H1 (cell line): Measurements from ENCODE around the gene ZNF219. TPM values are rescaled to one million over a fixed set of nuclear protein-coding genes. Genes with fewer than 3 reads are reported as not detected.

Source experiments
- CTCF ChIA-PET: fragments of 300-600 bp; sonication (Branson Sonifier 250); formaldehyde crosslinking; loops from one replicate; lab custom pipeline; 2021; ENCODE audit not compliant: partially characterized antibody; lab: Charles Lee
- POLR2A ChIA-PET: fragments of 300-600 bp; sonication (Branson Sonifier 250); formaldehyde crosslinking; loops from one replicate; lab custom pipeline; 2021; ENCODE audit warnings: inconsistent platforms; ENCODE audit not compliant: partially characterized antibody; lab: Charles Lee
- DNase-seq, 2 experiments: peaks; one replicate each; pipeline versions ENCODE4 v3.0.0 to v3.0.0-alpha.2; 2010 to 2022; ENCODE audit warnings: low spot score in 2 of 2, low read depth in 1 of 2, mixed read lengths in 1 of 2
- FAIRE-seq: peaks from 2 replicates; lab custom pipeline; 2011; peaks lifted over from hg19 to GRCh38; lab: Jason Lieb, UNC
- H2AFZ ChIP-seq: 2 replicates; pipeline ENCODE4 v1.8.1; 2012; ENCODE audit warnings: low read length, inconsistent platforms
- H2AK5ac ChIP-seq: 2 replicates; pipeline ENCODE4 v1.6.1; 2013; ENCODE audit warnings: low read depth, low read length
- H2BK120ac ChIP-seq: replicated peaks from 2 replicates; pipeline ENCODE3; 2013; ENCODE audit warnings: low read depth, low read length, inconsistent platforms
- H2BK12ac ChIP-seq: 2 replicates; pipeline ENCODE4 v1.6.1; 2013; ENCODE audit warnings: low read depth, low read length
- H2BK15ac ChIP-seq: 2 replicates; pipeline ENCODE4 v1.6.1; 2013; ENCODE audit warnings: low read length
- H2BK20ac ChIP-seq: 2 replicates; pipeline ENCODE4 v1.6.1; 2013; ENCODE audit warnings: low read length
- H2BK5ac ChIP-seq: 2 replicates; pipeline ENCODE4 v1.6.1; 2013; ENCODE audit warnings: low read depth, low read length
- H3K14ac ChIP-seq: 2 replicates; pipeline ENCODE4 v1.6.1; 2013; ENCODE audit warnings: inconsistent platforms; ENCODE audit not compliant: insufficient read length
- H3K18ac ChIP-seq: 2 replicates; pipeline ENCODE4 v1.6.1; 2013; ENCODE audit warnings: low read length; ENCODE audit errors: extremely low read depth
- H3K23ac ChIP-seq: 2 replicates; pipeline ENCODE4 v1.6.1; 2013; ENCODE audit warnings: inconsistent platforms; ENCODE audit not compliant: insufficient read length
- H3K23me2 ChIP-seq: 2 replicates; pipeline ENCODE4 v1.6.1; 2013; ENCODE audit warnings: low read depth, low read length
- H3K27ac ChIP-seq: 2 replicates; pipeline ENCODE4 v1.6.1; 2011; ENCODE audit warnings: low read depth, low read length, inconsistent platforms
- H3K27me3 ChIP-seq, 4 experiments: replicated peaks in 1 of 4; 1 replicate in 1 of 4; 2 replicates in 3 of 4; pipeline versions ENCODE4 v1.6.1 to v1.8.1; 2011 to 2013; ENCODE audit warnings: low read length in 3 of 4, mild to moderate bottlenecking in 3 of 4, inconsistent platforms in 2 of 4, mixed read lengths in 2 of 4, moderate library complexity in 1 of 4; ENCODE audit not compliant: control insufficient read depth in 3 of 4, insufficient read depth in 3 of 4; ENCODE audit errors: extremely low read depth in 1 of 4
- H3K36me3 ChIP-seq, 4 experiments: 2 replicates each; pipeline versions ENCODE4 v1.6.1 to v1.8.1; 2011 to 2013; ENCODE audit warnings: mild to moderate bottlenecking in 4 of 4, low read length in 3 of 4, moderate library complexity in 2 of 4, control low read depth in 1 of 4, inconsistent platforms in 1 of 4; ENCODE audit not compliant: insufficient read depth in 4 of 4, control insufficient read depth in 2 of 4
- H3K4ac ChIP-seq: replicated peaks from 2 replicates; pipeline ENCODE3; 2013; ENCODE audit warnings: low read length, low read depth, mixed read lengths, inconsistent platforms; ENCODE audit not compliant: insufficient read length
- H3K4me1 ChIP-seq, 4 experiments: replicated peaks in 1 of 4; 1 replicate in 1 of 4; 2 replicates in 3 of 4; pipeline versions ENCODE4 v1.6.1 to v1.8.1; 2011 to 2013; ENCODE audit warnings: low read length in 3 of 4, inconsistent platforms in 2 of 4, mixed read lengths in 1 of 4; ENCODE audit not compliant: insufficient read depth in 4 of 4, control insufficient read depth in 3 of 4
- H3K4me2 ChIP-seq, 2 experiments: 2 replicates each; pipeline versions ENCODE4 v1.6.1 to v1.8.1; 2011 to 2013; ENCODE audit warnings: low read depth in 2 of 2, low read length in 2 of 2, control low read depth in 1 of 2, inconsistent platforms in 1 of 2, mild to moderate bottlenecking in 1 of 2; ENCODE audit not compliant: insufficient read depth in 1 of 2
- H3K4me3 ChIP-seq, 4 experiments: fragments of 200-600, 300-600 bp in 1 of 4; sonication (generic), shearing (Covaris generic), sonication (Bioruptor Twin) in 1 of 4; 2 replicates each; pipeline versions ENCODE4 v1.5.1 to v1.8.1; 2011 to 2016; ENCODE audit warnings: low read length in 4 of 4, low read depth in 3 of 4, control low read depth in 2 of 4, inconsistent platforms in 2 of 4, mild to moderate bottlenecking in 2 of 4, mixed read lengths in 1 of 4, moderate library complexity in 1 of 4; ENCODE audit not compliant: insufficient read depth in 2 of 4; ENCODE audit errors: extremely low read depth in 1 of 4
- H3K56ac ChIP-seq: replicated peaks from 2 replicates; pipeline ENCODE3; 2013; ENCODE audit warnings: low read depth, mild to moderate bottlenecking, mixed read lengths, low read length, inconsistent platforms; ENCODE audit not compliant: insufficient read length
- H3K79me1 ChIP-seq: 2 replicates; pipeline ENCODE4 v1.6.1; 2013; ENCODE audit warnings: low read depth, low read length, control low read depth
- H3K79me2 ChIP-seq, 2 experiments: 2 replicates each; pipeline versions ENCODE4 v1.6.1 to v1.8.1; 2012 to 2013; ENCODE audit warnings: low read length in 2 of 2, mild to moderate bottlenecking in 2 of 2, inconsistent platforms in 1 of 2; ENCODE audit not compliant: insufficient read depth in 2 of 2, control insufficient read depth in 1 of 2
- H3K9ac ChIP-seq, 4 experiments: replicated peaks in 1 of 4; 1 replicate in 1 of 4; 2 replicates in 3 of 4; pipeline versions ENCODE4 v1.6.1 to v1.8.1; 2011 to 2013; ENCODE audit warnings: low read depth in 3 of 4, low read length in 3 of 4, control low read depth in 2 of 4, mild to moderate bottlenecking in 2 of 4, moderate library complexity in 2 of 4, inconsistent platforms in 1 of 4; ENCODE audit errors: extremely low read depth in 1 of 4
- H3K9me3 ChIP-seq, 2 experiments: 2 replicates each; pipeline versions ENCODE4 v1.6.1 to v1.8.1; 2012 to 2013; ENCODE audit warnings: mild to moderate bottlenecking in 2 of 2, moderate library complexity in 2 of 2, control low read depth in 1 of 2, inconsistent platforms in 1 of 2, low read depth in 1 of 2, low read length in 1 of 2, mixed read lengths in 1 of 2; ENCODE audit not compliant: insufficient read depth in 2 of 2
- H4K20me1 ChIP-seq, 2 experiments: replicated peaks in 1 of 2; 2 replicates each; pipeline versions ENCODE3 to v1.8.1; 2011 to 2013; ENCODE audit warnings: inconsistent platforms in 2 of 2, low read length in 2 of 2, mild to moderate bottlenecking in 1 of 2; ENCODE audit not compliant: insufficient read depth in 2 of 2, control insufficient read depth in 1 of 2
- H4K5ac ChIP-seq: 2 replicates; pipeline ENCODE4 v1.6.1; 2013; ENCODE audit warnings: low read length, low read depth, mixed read lengths, inconsistent platforms; ENCODE audit not compliant: insufficient read length
- H4K8ac ChIP-seq: 2 replicates; pipeline ENCODE4 v1.8.0; 2013; ENCODE audit warnings: mild to moderate bottlenecking, moderate library complexity, low read length, inconsistent platforms; ENCODE audit not compliant: insufficient read depth; ENCODE audit errors: extremely low read depth
- H4K91ac ChIP-seq: replicated peaks from 2 replicates; pipeline ENCODE3; 2013; ENCODE audit warnings: low read length, mixed read lengths, inconsistent platforms; ENCODE audit not compliant: insufficient read length
- RBBP5 ChIP-seq: IDR thresholded peaks from 2 replicates; pipeline ENCODE4 v1.7.1; 2012; ENCODE audit warnings: low read depth, mild to moderate bottlenecking, inconsistent platforms, low read length, moderate library complexity, borderline replicate concordance
- YY1 ChIP-seq: IDR thresholded peaks from 2 replicates; pipeline ENCODE4 v1.6.1; 2011; ENCODE audit warnings: low read depth, mild to moderate bottlenecking, low read length
- WGBS, 2 experiments: shearing (Covaris generic) in 1 of 2; methylation state at CpG; one replicate each; pipeline versions ENCODE4 v1.1.6 to v1.1.7; 2013 to 2015; ENCODE audit warnings: low lambda C conversion rate in 2 of 2, mixed read lengths in 2 of 2, inconsistent platforms in 1 of 2, low coverage in 1 of 2, missing lambda C conversion rate in 1 of 2; ENCODE audit not compliant: insufficient replicate concordance in 2 of 2, insufficient coverage in 1 of 2, insufficient read length in 1 of 2; ENCODE audit errors: extremely low coverage in 1 of 2, missing lambda C conversion rate in 1 of 2; 5-methylcytosine and 5-hydroxymethylcytosine counted together
- polyA plus RNA-seq, 7 experiments: library from polyadenylated mRNA; depleted of rRNA in 3 of 7; stranded (reverse) in 5 of 7; unstranded in 2 of 7; fragments of >200 nt in 5 of 7; fragments of 200-250 nt in 2 of 7; gene quantifications; 1 replicate in 5 of 7; 2 replicates in 1 of 7; 4 replicates in 1 of 7; pipeline versions ENCODE4 v1.2.1 to v1.2.3, GENCODE V29; 2011 to 2013; ENCODE audit warnings: missing spikeins in 2 of 7, mixed read lengths in 2 of 7
- total RNA-seq: library from RNA; stranded (reverse); fragmentation: NEBNext Ultra II Directional; extraction: Animal tissue kit (Norgen Biotek cat#: 25700); gene quantifications from 2 replicates; pipeline ENCODE4 v1.2.1, GENCODE V29; 2021

ZNF219 gene
- total and polyA plus RNA-seq, 2 of the 8 experiments (the other 6 are each of a cell fraction or from before 2014, with no cell fraction given), result 113 to 160 TPM

DNA sequence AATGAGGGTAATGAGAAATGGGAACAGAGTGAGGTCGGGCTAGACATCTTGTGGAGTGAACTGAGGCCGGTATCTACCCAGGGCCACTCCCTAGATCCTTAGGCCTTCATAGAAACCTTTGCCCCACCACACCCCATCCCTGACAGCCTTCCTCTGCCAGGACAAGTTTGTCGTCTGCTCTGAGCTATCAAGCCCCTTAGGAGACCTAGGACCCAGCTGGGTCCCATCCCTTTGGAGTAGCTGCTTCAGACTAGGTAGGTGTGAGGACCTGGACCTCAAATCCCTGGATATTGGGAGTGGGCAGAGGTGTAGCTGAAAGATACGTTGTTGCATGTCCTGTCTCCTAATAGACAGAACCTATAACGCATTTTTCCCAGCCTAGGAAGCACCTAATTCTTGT lies 2.5 kb upstream of the ZNF219 start, which contains the start of gene TMEM253:
Gene TMEM253, plus strand, starts transcription at position 136 of the 400 bp plus-strand sequence. CDS start 278 bp downstream, outside the sequence.
- no peak for FAIRE-seq
- no peak for TF ChIP-seq RBBP5
- TF ChIP-seq YY1, result no peak

More for the DNA sequence above, 2.5 kb upstream of the ZNF219 start, which contains the start of gene TMEM253:
- Histone ChIP-seq H3K18ac (no peak within 1 kb of the TSS), H2BK20ac (no peak within 1 kb of the TSS), H2AK5ac (no peak within 1 kb of the TSS), H4K20me1 (no peaks in the 10 kb centered on the region), H3K9me3 (no peaks in the 10 kb centered on the region), H3K79me1 (no peaks in the 10 kb centered on the region; the same call in 1 of the 2 replicates), H3K9ac (no peak within 1 kb of the TSS), H3K56ac (no peak within 1 kb of the TSS), H3K79me2 (peaks cover 4 to 48% of the 10 kb centered on the region in 2 experiments), H3K23ac (no peak within 1 kb of the TSS), H3K4ac (no peak within 1 kb of the TSS), H3K27me3 (no peaks in the 10 kb centered on the region), H4K8ac (no peak within 1 kb of the TSS; the same call in 1 of the 2 replicates), H3K27ac (no peak within 1 kb of the TSS), H3K23me2 (peaks cover 13% of the 10 kb centered on the region), H3K4me1 (peaks cover 7 to 26% (median 9%) of the 10 kb centered on the region in 4 experiments; a peak in 6 of 7 replicates), H2BK5ac (0 out of 2 replicates have a peak within 1 kb of the TSS, but pooled peaks have one; percentile 1), H2BK15ac (peak within 1 kb of the TSS; percentile 10; the same call in 1 of the 2 replicates), H3K14ac (no peak within 1 kb of the TSS), H3K4me2 (peak within 1 kb of the TSS; percentile 88 to 90; a peak in 3 of 4 replicates), H4K91ac (peak within 1 kb of the TSS; percentile 67), H2BK120ac (no peak within 1 kb of the TSS), H4K5ac (no peak within 1 kb of the TSS), H2AFZ (no peak within 1 kb of the TSS), H3K36me3 (no peaks in the 10 kb centered on the region), H3K4me3 (peak within 1 kb of the TSS in 1 of 4 experiments; percentile 78; a peak in 1 of 8 replicates), H2BK12ac (no peak within 1 kb of the TSS)
- ChIA-PET CTCF (interaction anchor here (0.5 to 11.0 kb wide), 11 partner anchors 7 to 109 kb away, joined by 3 to 239 read pairs (median 27); partner anchors contain the start of gene ARHGEF40), POLR2A (interaction anchor here (0.6 to 7.2 kb wide), 5 partner anchors 7 to 98 kb away, joined by 3 to 121 read pairs (median 64); partner anchors contain the start of gene ARHGEF40)
- DNase-seq, result no peak
- 94% methylated on average over 5 of the region's 5 CpGs; no CpG with 5 or more reads in 1 of the 2 experiments for WGBS, 2 experiments
